Ishikawa (cell line): Measurements from ENCODE around the gene FERD3L.

ENCODE experiments used
- YY1 ChIP-seq: IDR thresholded peaks from 2 replicates; pipeline ENCODE4 v1.6.1; 2012; ENCODE audit warnings: low read depth
- ZBTB7A ChIP-seq: IDR thresholded peaks from 2 replicates; pipeline ENCODE4 v1.6.1; 2012; ENCODE audit warnings: low read depth

Gene FERD3L

DNA sequence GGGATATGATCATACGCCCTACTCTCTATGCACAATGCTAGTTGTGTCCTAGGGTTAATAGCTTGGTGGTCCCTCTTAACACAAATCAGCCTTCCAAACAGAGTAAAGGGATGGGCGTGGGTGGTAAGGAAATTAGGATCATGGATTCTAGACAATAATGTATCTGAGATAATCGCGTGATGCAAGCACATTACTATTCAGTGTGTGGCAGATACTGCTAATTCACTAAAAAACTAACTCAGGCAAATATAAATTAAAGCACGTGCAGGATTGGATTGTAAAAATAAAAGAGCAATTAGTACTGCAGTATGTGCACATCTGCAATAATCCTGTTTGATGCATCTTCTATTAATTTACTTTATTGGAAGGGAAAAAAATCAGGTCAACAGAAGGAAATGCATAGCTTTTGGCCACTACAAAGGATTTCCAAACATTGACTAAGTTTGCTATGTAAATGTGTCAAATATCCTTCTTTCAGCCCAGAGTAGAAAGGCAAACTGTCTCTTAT is 49.8 kb downstream of the FERD3L start:
- TF ChIP-seq YY1: no peak
- TF ChIP-seq ZBTB7A: no peak
